ENCODE measurements around the gene ST6GAL1. TPM values are rescaled to one million over a fixed set of nuclear protein-coding genes. Genes with fewer than 3 reads are reported as not detected.

Gene ST6GAL1
- total and polyA plus RNA-seq, 2 of the 4 experiments (the other 2 are of a cell fraction), result 1.4 to 2.9 TPM

DNA sequence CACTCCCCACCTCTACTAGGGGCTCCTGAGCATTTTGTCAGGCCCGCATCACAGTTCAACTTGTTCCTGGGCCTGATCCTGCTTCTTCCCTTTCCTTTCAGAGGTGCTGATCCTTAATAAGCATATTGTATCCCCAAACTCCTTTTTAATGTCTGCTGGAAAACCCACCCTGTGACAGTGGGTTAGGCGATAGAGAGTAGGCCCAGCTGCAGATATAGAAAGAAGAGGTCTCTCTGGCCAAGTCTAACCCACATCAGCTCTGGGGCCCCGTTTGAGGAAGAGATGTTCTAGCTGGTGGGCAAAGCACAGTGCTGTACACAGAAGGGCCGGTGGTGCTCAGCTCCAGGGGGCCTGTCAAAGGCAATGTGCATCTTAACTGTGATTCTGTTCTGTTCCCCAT, 34.3 kb upstream of the ST6GAL1 start:
- TF ChIP-seq RCOR1 (IDR thresholded peaks at IDR 0.05; ENCODE audit: insufficient replicate concordance, low read length), result no peak
- TF ChIP-seq NFE2L2 (IDR thresholded peaks at IDR 0.05; ENCODE audit: low read depth, low read length), result no peak
- TF ChIP-seq, protein P1, sequence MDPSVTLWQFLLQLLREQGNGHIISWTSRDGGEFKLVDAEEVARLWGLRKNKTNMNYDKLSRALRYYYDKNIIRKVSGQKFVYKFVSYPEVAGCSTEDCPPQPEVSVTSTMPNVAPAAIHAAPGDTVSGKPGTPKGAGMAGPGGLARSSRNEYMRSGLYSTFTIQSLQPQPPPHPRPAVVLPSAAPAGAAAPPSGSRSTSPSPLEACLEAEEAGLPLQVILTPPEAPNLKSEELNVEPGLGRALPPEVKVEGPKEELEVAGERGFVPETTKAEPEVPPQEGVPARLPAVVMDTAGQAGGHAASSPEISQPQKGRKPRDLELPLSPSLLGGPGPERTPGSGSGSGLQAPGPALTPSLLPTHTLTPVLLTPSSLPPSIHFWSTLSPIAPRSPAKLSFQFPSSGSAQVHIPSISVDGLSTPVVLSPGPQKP (IDR thresholded peaks at IDR 0.05; ENCODE audit: borderline replicate concordance, low read depth, low read length), result no peak
- TF ChIP-seq MAFK (IDR thresholded peaks at IDR 0.05; ENCODE audit: low read depth, low read length), result no peak
- TF ChIP-seq BHLHE40 (IDR thresholded peaks at IDR 0.05; ENCODE audit: low read depth, low read length), result no peak
- no peak for TF ChIP-seq CHD1 (IDR thresholded peaks at IDR 0.05; ENCODE audit: low read depth, low read length)
- no peak for TF ChIP-seq FOS (IDR thresholded peaks at IDR 0.05; ENCODE audit: low read depth, low read length)
- H2AK5ac ChIP-seq (ENCODE audit: low read depth, low read length), result no peak overlapping the region
- intact Hi-C loops (cut with micrococcal nuclease) (no loop called here), in situ Hi-C loops (cut with MboI; ENCODE audit: low sequenced_read_pairs) (no loop called here), dilution Hi-C loops (cut with HindIII; ENCODE audit: low sequenced_read_pairs, unreplicated experiment) (no loop called here)
- H4K5ac ChIP-seq (ENCODE audit: low read depth, low read length), result no peak overlapping the region
- H3K14ac ChIP-seq (replicated peaks; ENCODE audit: low read depth, low read length), result no peak overlapping the region
- no peak overlapping the region for H2BK15ac ChIP-seq (ENCODE audit: low read depth, low read length)
- no peak overlapping the region for H2BK20ac ChIP-seq (ENCODE audit: low read depth, low read length)
- no peak for ATAC-seq (ENCODE audit: low read depth)
- no peak overlapping the region for H3K9ac ChIP-seq (ENCODE audit: low read depth, low read length)
- H2BK120ac ChIP-seq (ENCODE audit: low read depth, low read length), result no peak overlapping the region
- BruUV-seq (replicated peaks), result no TSS peak
- H3K79me1 ChIP-seq (ENCODE audit: low read depth in 1 of 2, low read length in 2 of 2), result no peaks in the 10 kb centered on the region
- H2BK5ac ChIP-seq (ENCODE audit: low read depth, low read length, poor library complexity, severe bottlenecking), result no peak overlapping the region
- H2AK9ac ChIP-seq (replicated peaks; ENCODE audit: low read depth, low read length, poor library complexity), result no peak overlapping the region
- no peak overlapping the region for H3K23ac ChIP-seq (ENCODE audit: low read depth, low read length)
- no peaks in the 10 kb centered on the region for H3K9me1 ChIP-seq (ENCODE audit: insufficient read depth, low read length)
- H3K4me3 ChIP-seq (ENCODE audit: insufficient read depth, low read depth, low read length), result no peak overlapping the region
- WGBS, 2 experiments (ENCODE audit: extremely low coverage in 2 of 2, insufficient read length in 1 of 2), result 50% methylated on average over 2 of the region's 4 CpGs; no CpG with 5 or more reads in 1 of the 2 experiments
- no peak overlapping the region for H3K4me2 ChIP-seq (ENCODE audit: low read depth, low read length)
- H4K91ac ChIP-seq (ENCODE audit: insufficient read depth, low read depth, low read length), result no peak overlapping the region
- no peak overlapping the region for H3K56ac ChIP-seq (ENCODE audit: extremely low read depth, insufficient read depth, low read length)
- H3K36me3 ChIP-seq (ENCODE audit: control insufficient read depth, insufficient read depth, low read length), result no peaks in the 10 kb centered on the region
- no peaks in the 10 kb centered on the region for H4K20me1 ChIP-seq (ENCODE audit: insufficient read depth, low read length)
- no peak overlapping the region for H4K8ac ChIP-seq (ENCODE audit: low read depth in 2 of 2, low read length in 2 of 2)
- ChIA-PET CTCF (no interaction called here), POLR2A (ENCODE audit: unreplicated experiment) (no interaction called here)
- no peaks in the 10 kb centered on the region for H3K4me1 ChIP-seq (ENCODE audit: control insufficient read depth, insufficient read depth, low read length)
- H3K27me3 ChIP-seq (ENCODE audit: control insufficient read depth, insufficient read depth, low read length), result peaks cover 1% of the 10 kb centered on the region; the same call in 1 of the 2 replicates
- no peak for DNase-seq
- H3K18ac ChIP-seq (ENCODE audit: low read depth, low read length), result no peak overlapping the region
- no peaks in the 10 kb centered on the region for H3K9me3 ChIP-seq (ENCODE audit: control insufficient read depth, insufficient read depth, low read length)
- H2AFZ ChIP-seq (replicated peaks; ENCODE audit: low read length, poor library complexity), result no peak overlapping the region
- no peak overlapping the region for H3K4ac ChIP-seq (ENCODE audit: low read depth, low read length)
- H3K27ac ChIP-seq (ENCODE audit: insufficient read depth, low read length), result no peak overlapping the region
